Motor neuron (in vitro differentiated cells): Measurements from ENCODE around the gene CENPL. TPM values are rescaled to one million over a fixed set of nuclear protein-coding genes. Genes with fewer than 3 reads are reported as not detected.
"Not testable (repeated sequence)": the region's sequence is repeated elsewhere in the genome, so short reads cannot be mapped to it uniquely, and the experiment has no call there.

Experiments
- ATAC-seq, 8 experiments: fragments of 200-7000 bp; cut with Tn5 transposase; replicated peaks in 6 of 8; 2 replicates each; pipeline ENCODE4 v1.8.0; 2021; ENCODE audit warnings: mild to moderate bottlenecking in 8 of 8, moderate library complexity in 8 of 8
- H3K27ac ChIP-seq, 2 donors: fragments of 250-450 bp; sonication (Bioruptor Pico); 2 replicates each; pipeline ENCODE4 v1.9.0; 2021; ENCODE audit warnings: antibody characterized with exemption in 2 of 2, mild to moderate bottlenecking in 2 of 2, moderate library complexity in 1 of 2
- H3K4me1 ChIP-seq, 2 donors: fragments of 250-450 bp; sonication (Bioruptor Pico); replicated peaks in 1 of 2; 2 replicates each; pipeline ENCODE4 v1.6.1; 2021; ENCODE audit warnings: antibody characterized with exemption in 2 of 2, mild to moderate bottlenecking in 2 of 2, moderate library complexity in 1 of 2
- H3K4me3 ChIP-seq, 5 donors: fragments of 250-450 bp; sonication (Bioruptor Pico); 2 replicates each; pipeline ENCODE4 v1.9.0; 2021; ENCODE audit warnings: antibody characterized with exemption in 5 of 5, mild to moderate bottlenecking in 5 of 5, moderate library complexity in 4 of 5
- WGBS, 10 experiments: fragments of 450-650 bp; shearing (Covaris generic); methylation state at CpG; one replicate each; pipeline ENCODE4 v1.0.0; 2022; 5-methylcytosine and 5-hydroxymethylcytosine counted together
- in situ Hi-C, 9 experiments: fragments of 400-800 bp; cut with MboI; loops; one replicate each; pipeline ENCODE4 v1.15.0; 2021; ENCODE audit warnings: low sequenced_read_pairs in 9 of 9, low pct_unique_long_range_greater_than_20kb in 2 of 9; ENCODE audit not compliant: unreplicated experiment in 9 of 9
- total RNA-seq, 8 experiments: library from RNA; unstranded; fragments of 300-600 nt; gene quantifications; 2 replicates each; pipeline versions ENCODE4 v1.2.3 to v1.2.4, GENCODE V29; 2022

The CENPL gene
- total RNA-seq, 8 experiments from 2014 or later: 3.2 to 17.4 (median 6.7) TPM

GRCh38 chr1:173864179-173864867 lies 39.6 kb upstream of the CENPL start:
- ATAC-seq: no peak
- 55 to 100% (median 91%) methylated on average over 1 to 5 of the region's 5 CpGs for WGBS, 10 experiments
- Histone ChIP-seq H3K27ac (no peak overlapping the region), H3K4me3 (no peak overlapping the region), H3K4me1 (peaks cover 4 to 24% of the 10 kb centered on the region in 2 donors)
- in situ Hi-C loops: no loop called here

GRCh38 chr1:173863224-173864161 lies 38.8 kb upstream of the CENPL start:
- in situ Hi-C loops: no loop called here
- H3K4me3 ChIP-seq: no peak overlapping the region

GRCh38 chr1:173862769-173863223 lies 38.1 kb upstream of the CENPL start:
- Histone ChIP-seq H3K4me1 (peaks cover 4 to 19% of the 10 kb centered on the region in 2 donors), H3K27ac (no peak overlapping the region), H3K4me3 (no peak overlapping the region)
- ATAC-seq: no peak
- in situ Hi-C loops: no loop called here
- WGBS, 10 experiments: 45 to 75% (median 65%) methylated on average over 1 to 8 of the region's 8 CpGs; no CpG with 5 or more reads in 1 of the 10 experiments

More at GRCh38 chr1:173863224-173864161, 38.8 kb upstream of the CENPL start:
- ATAC-seq: no peak
- no peak overlapping the region for H3K27ac ChIP-seq
- peaks cover 4 to 19% of the 10 kb centered on the region in 2 donors for H3K4me1 ChIP-seq

- H3K4me3 ChIP-seq, in situ Hi-C loops, H3K27ac ChIP-seq: not testable (repeated sequence)
- WGBS, 10 experiments: 42 to 90% (median 78%) methylated on average over 1 to 10 of the region's 13 CpGs; no CpG with 5 or more reads in 1 of the 10 experiments
- peaks cover 4 to 19% of the 10 kb centered on the region in 2 donors for H3K4me1 ChIP-seq
- ATAC-seq: peak in 5 of 8 experiments; percentile 8 to 14 (median 11)
These were observed 37.6 kb upstream of the CENPL start for GRCh38 chr1:173862146-173862768.

- H3K27ac ChIP-seq: no peak overlapping the region
- in situ Hi-C loops: no loop called here
- no peak overlapping the region for H3K4me3 ChIP-seq
- 73 to 100% (median 93%) methylated on average over 2 to 7 of the region's 7 CpGs; no CpG with 5 or more reads in 3 of the 10 experiments for WGBS, 10 experiments
- peaks cover 4 to 17% of the 10 kb centered on the region in 2 donors for H3K4me1 ChIP-seq
- ATAC-seq: peak in 6 of 8 experiments; percentile 11 to 35 (median 18)
These were observed 37.1 kb upstream of the CENPL start for GRCh38 chr1:173861731-173862145.

- Histone ChIP-seq H3K27ac (no peak overlapping the region), H3K4me3 (no peak overlapping the region), H3K4me1 (peaks cover 0 to under 1% of the 10 kb centered on the region in 2 donors)
- in situ Hi-C loops: no loop called here
- ATAC-seq: no peak
- WGBS, 10 experiments: 83 to 100% (median 94%) methylated on average over 1 of the region's 1 CpG; no CpG with 5 or more reads in 4 of the 10 experiments
These were observed 35.4 kb upstream of the CENPL start for GRCh38 chr1:173860065-173860464.

GRCh38 chr1:173859547-173859946 lies 34.9 kb upstream of the CENPL start:
- WGBS, 10 experiments: 92 to 100% (median 96%) methylated on average over 1 to 5 of the region's 5 CpGs; no CpG with 5 or more reads in 1 of the 10 experiments
- not testable (repeated sequence) for ATAC-seq

GRCh38 chr1:173857363-173857917 lies 32.8 kb upstream of the CENPL start:
- Histone ChIP-seq H3K27ac (no peak overlapping the region), H3K4me1 (no peaks in the 10 kb centered on the region), H3K4me3 (no peak overlapping the region)
- in situ Hi-C loops: no loop called here
- WGBS, 10 experiments: 60 to 100% (median 93%) methylated on average over 2 to 4 of the region's 4 CpGs
- ATAC-seq: peak in 1 of 8 experiments; percentile 2

More at GRCh38 chr1:173859547-173859946, 34.9 kb upstream of the CENPL start:
- H3K27ac ChIP-seq, in situ Hi-C loops, H3K4me3 ChIP-seq, H3K4me1 ChIP-seq: not testable (repeated sequence)

GRCh38 chr1:173856903-173857302 lies 32.2 kb upstream of the CENPL start:
- peak in 1 of 8 experiments; percentile 20 for ATAC-seq
- WGBS, 10 experiments: 89 to 100% (median 96%) methylated on average over 1 to 2 of the region's 2 CpGs; no CpG with 5 or more reads in 1 of the 10 experiments
- in situ Hi-C loops: no loop called here
- Histone ChIP-seq H3K4me3 (no peak overlapping the region), H3K4me1 (no peaks in the 10 kb centered on the region), H3K27ac (no peak overlapping the region)

- no peak for ATAC-seq
- 67 to 100% (median 100%) methylated on average over 1 of the region's 1 CpG; no CpG with 5 or more reads in 1 of the 10 experiments for WGBS, 10 experiments
- Histone ChIP-seq H3K4me1 (no peaks in the 10 kb centered on the region), H3K4me3 (no peak overlapping the region), H3K27ac (no peak overlapping the region)
- in situ Hi-C loops: no loop called here
These were observed 31.3 kb upstream of the CENPL start for GRCh38 chr1:173856014-173856413.

- Histone ChIP-seq H3K4me1 (no peaks in the 10 kb centered on the region), H3K4me3 (no peak overlapping the region), H3K27ac (no peak overlapping the region)
- peak in 2 of 8 experiments; percentile 5 to 25 for ATAC-seq
- in situ Hi-C loops: no loop called here
- WGBS, 10 experiments: 28 to 82% (median 70%) methylated on average over 1 to 5 of the region's 5 CpGs; no CpG with 5 or more reads in 2 of the 10 experiments
These were observed 28.4 kb upstream of the CENPL start for GRCh38 chr1:173853074-173853473.

GRCh38 chr1:173852105-173852504 lies 27.4 kb upstream of the CENPL start:
- ATAC-seq: no peak
- Histone ChIP-seq H3K4me1 (no peaks in the 10 kb centered on the region), H3K4me3 (no peak overlapping the region), H3K27ac (no peak overlapping the region)
- in situ Hi-C loops: no loop called here
- WGBS, 10 experiments: 72 to 100% (median 94%) methylated on average over 1 to 4 of the region's 4 CpGs
